K562 (cell line): Measurements from ENCODE around the gene METRN. TPM values are rescaled to one million over a fixed set of nuclear protein-coding genes. Genes with fewer than 3 reads are reported as not detected.

Source experiments
- BRF2 ChIP-seq: IDR thresholded peaks from 3 replicates; pipeline ENCODE4 v1.6.1; 2011; ENCODE audit warnings: borderline replicate concordance, mild to moderate bottlenecking; ENCODE audit not compliant: insufficient read length, insufficient read depth
- CGGBP1 ChIP-seq: fragments of 250-450 bp; sonication (Bioruptor Pico); IDR thresholded peaks from 2 replicates; pipeline ENCODE4 v1.9.0; 2021; ENCODE audit warnings: mild to moderate bottlenecking
- CHD4 ChIP-seq: fragments of 200-600 bp; sonication (generic); IDR thresholded peaks from 3 replicates; pipeline ENCODE4 v1.6.1; 2012; ENCODE audit warnings: low read depth, mild to moderate bottlenecking, mixed read lengths, low read length, inconsistent platforms; ENCODE audit not compliant: insufficient read depth, insufficient replicate concordance, poor library complexity, severe bottlenecking
- CREB5 ChIP-seq: fragments of 250-450 bp; sonication (Bioruptor Pico); IDR thresholded peaks from 2 replicates; pipeline ENCODE4 v1.5.0; 2020; ENCODE audit warnings: mild to moderate bottlenecking
- CXXC5 ChIP-seq: fragments of 250-450 bp; sonication (Bioruptor Pico); IDR thresholded peaks from 2 replicates; pipeline ENCODE4 v1.8.0; 2022; ENCODE audit warnings: inconsistent platforms, mild to moderate bottlenecking, moderate library complexity
- E2F1 ChIP-seq: sonication (generic); formaldehyde crosslinking; IDR thresholded peaks from 2 replicates; pipeline ENCODE4 v1.8.1; 2023; ENCODE audit warnings: mild to moderate bottlenecking, missing genetic modification reagents, moderate library complexity
- EHMT2 ChIP-seq: fragments of 450-650 bp; IDR thresholded peaks from 2 replicates; pipeline ENCODE4 v1.6.1; 2018; ENCODE audit warnings: antibody characterized with exemption
- ETV6 ChIP-seq, 3 experiments: fragments of 150-350 bp in 1 of 3; sonication (generic) in 1 of 3; formaldehyde crosslinking in 1 of 3; IDR thresholded peaks; 2 replicates each; pipeline versions ENCODE4 v1.6.1 to v1.8.0; 2014 to 2022; ENCODE audit warnings: borderline replicate concordance in 2 of 3, low read depth in 2 of 3, antibody characterized with exemption in 1 of 3, low read length in 1 of 3, mild to moderate bottlenecking in 1 of 3, missing genetic modification reagents in 1 of 3
- FOXO4 ChIP-seq: fragments of 450-650 bp; formaldehyde crosslinking; IDR thresholded peaks from 2 replicates; pipeline ENCODE4 v1.4.0; 2020; ENCODE audit warnings: mild to moderate bottlenecking, moderate library complexity
- HIVEP1 ChIP-seq: fragments of 250-450 bp; sonication (Bioruptor Pico); IDR thresholded peaks from 2 replicates; pipeline ENCODE4 v1.4.0; 2020; ENCODE audit warnings: mild to moderate bottlenecking
- PKNOX1 ChIP-seq: fragments of 450-650 bp; IDR thresholded peaks from 2 replicates; pipeline ENCODE4 v1.6.1; 2016
- RBM14 ChIP-seq: fragments of 200-400 bp; formaldehyde crosslinking; IDR thresholded peaks from 2 replicates; pipeline ENCODE4 v1.6.1; 2018; ENCODE audit warnings: low read depth, mild to moderate bottlenecking, low read length, moderate library complexity, borderline replicate concordance; ENCODE audit not compliant: insufficient read depth
- RBM22 ChIP-seq: fragments of 200-400 bp; formaldehyde crosslinking; IDR thresholded peaks from 2 replicates; pipeline ENCODE4 v1.6.1; 2018; ENCODE audit warnings: low read length, low read depth; ENCODE audit not compliant: poor library complexity, severe bottlenecking
- RBM25 ChIP-seq: fragments of 200-400 bp; formaldehyde crosslinking; IDR thresholded peaks from 2 replicates; pipeline ENCODE4 v1.6.1; 2018; ENCODE audit warnings: low read length, low read depth, moderate library complexity; ENCODE audit not compliant: severe bottlenecking
- XRCC3 ChIP-seq: fragments of 450-650 bp; IDR thresholded peaks from 2 replicates; pipeline ENCODE4 v1.6.1; 2017; ENCODE audit warnings: mild to moderate bottlenecking, moderate library complexity
- ZC3H11A ChIP-seq: IDR thresholded peaks from 2 replicates; pipeline ENCODE4 v1.6.1; 2012; ENCODE audit warnings: low read depth, low read length, improper control_type of control experiment
- ZNF175 ChIP-seq: fragments of 200-800 bp; sonication (Bioruptor generic); IDR thresholded peaks from 2 replicates; pipeline ENCODE4 v1.6.1; 2016; ENCODE audit warnings: low read depth, mild to moderate bottlenecking, missing genetic modification characterization, missing compliant biosample characterization
- ZNF274 ChIP-seq: IDR thresholded peaks from 2 replicates; pipeline ENCODE4 v1.6.1; 2011; ENCODE audit warnings: low read depth, mild to moderate bottlenecking, low read length, moderate library complexity, borderline replicate concordance
- ZNF507 ChIP-seq: conservative IDR thresholded peaks from 2 replicates; pipeline ENCODE4 v1.6.1; 2017; ENCODE audit warnings: missing genetic modification characterization, missing compliant biosample characterization
- polyA plus RNA-seq, 8 experiments: library from polyadenylated mRNA; depleted of rRNA in 4 of 8; stranded (reverse) in 5 of 8; unstranded in 3 of 8; fragments of >200 nt; fragmentation: Nextera tagmentation in 2 of 8; fragmentation: Illumina TruSeq in 1 of 8; extraction: Ambion mirVana in 2 of 8; extraction: Trizol in 1 of 8; gene quantifications; 2 replicates each; pipeline versions ENCODE4 v1.2.1 to v1.2.3, GENCODE V29; 2011 to 2014; ENCODE audit warnings: inconsistent platforms in 1 of 8, missing spikeins in 1 of 8
- total RNA-seq, 7 experiments: library from RNA; depleted of rRNA in 6 of 7; stranded (reverse); fragments of >200 nt in 6 of 7; fragmentation: Illumina TruSeq in 2 of 7; extraction: Trizol in 2 of 7; gene quantifications; 2 replicates each; pipeline versions ENCODE4 v1.2.1 to v1.2.3, GENCODE V29; 2011 to 2021; ENCODE audit warnings: low replicate concordance in 1 of 7

METRN gene
- total and polyA plus RNA-seq, 9 of the 15 experiments (the other 6 are each of a cell fraction or from before 2014, with no cell fraction given) = 0.20 to 89.8 (median 15.4) TPM

- TF ChIP-seq RBM25 (no peak), E2F1 (CRISPR knock-in tag) (peak; percentile 60; the same call in 1 of the 2 replicates), RBM22 (no peak), PKNOX1 (no peak), ETV6 (IDR thresholded peaks at IDR 0.05; ENCODE audit: borderline replicate concordance in 1 of 2, low read depth in 2 of 2, low read length in 1 of 2) (no peak), ETV6 (CRISPR knock-in tag; IDR thresholded peaks at IDR 0.05; ENCODE audit: borderline replicate concordance) (peak; percentile 66; the same call in 1 of the 2 replicates), FOXO4 (CRISPR knock-in tag) (no peak), ZC3H11A (no peak), EHMT2 (peak; percentile 82), CXXC5 (peak; percentile 23; the same call in 1 of the 2 replicates), ZNF507 (tag) (no peak), HIVEP1 (CRISPR knock-in tag) (no peak), ZNF175 (CRISPR knock-in tag) (no peak), XRCC3 (no peak), ZNF274 (no peak), CGGBP1 (no peak), CREB5 (CRISPR knock-in tag) (no peak), RBM14 (no peak), CHD4 (no peak), BRF2 (no peak)
Measured at GRCh38 chr16:700684-701584, 14.0 kb upstream of the METRN start (continued).
